GM19468 (cell line): ENCODE measurements around the gene HTT.

Source experiments
- ATAC-seq: cut with Tn5 transposase; IDR thresholded peaks from one replicate; pipeline ENCODE4 v1.9.1; 2021; ENCODE audit warnings: mild to moderate bottlenecking, moderate library complexity, moderate number of reproducible peaks; ENCODE audit not compliant: unreplicated experiment; ENCODE audit errors: extremely low read depth

The HTT gene

DNA sequence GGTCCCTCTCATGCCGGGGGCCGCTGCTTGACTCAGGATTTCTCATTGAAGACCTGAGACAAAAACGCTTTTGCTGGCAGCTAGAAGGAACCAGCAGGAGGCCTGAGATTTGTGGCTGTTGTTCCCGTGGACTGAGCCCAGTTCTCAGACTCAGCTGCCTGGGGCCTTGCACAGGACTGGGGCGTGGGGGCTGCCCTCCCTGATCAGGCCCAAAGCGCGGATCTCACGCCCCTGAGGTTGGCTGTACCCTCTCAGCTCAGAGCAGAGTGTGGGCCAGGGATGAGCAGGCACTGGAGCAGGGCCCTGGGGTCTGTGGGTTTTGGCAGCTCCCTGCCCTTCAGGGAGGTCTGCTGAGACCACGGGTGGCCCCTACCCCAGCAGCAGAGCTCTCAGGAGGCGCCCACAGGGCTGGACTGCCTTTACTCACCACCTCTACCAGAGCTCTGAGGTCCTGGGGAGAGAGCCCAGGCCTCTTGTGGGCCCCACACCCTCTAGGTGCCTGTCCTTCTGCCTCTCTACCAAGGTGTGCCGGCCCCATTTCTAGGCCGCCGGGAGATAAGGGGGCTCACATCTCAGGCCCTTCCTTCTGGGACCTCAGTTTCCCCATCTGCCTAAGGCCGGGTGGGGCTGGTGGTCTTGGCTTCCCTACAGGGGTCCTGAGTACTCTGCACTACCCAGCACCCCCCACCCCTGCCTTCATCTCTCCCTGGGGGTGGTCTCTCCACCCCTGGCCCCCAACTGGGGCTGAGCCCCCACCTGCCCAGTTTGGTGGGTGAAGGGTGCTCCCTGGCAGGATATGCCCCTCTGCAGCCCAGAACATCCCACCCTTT is 180.0 kb downstream of the HTT start:
- ATAC-seq: no peak

- no peak for ATAC-seq
Measured at GRCh38 chr4:3255611-3256186, 181.2 kb downstream of the HTT start.

- ATAC-seq: no peak
Measured at GRCh38 chr4:3256230-3257102, 182.0 kb downstream of the HTT start.

DNA sequence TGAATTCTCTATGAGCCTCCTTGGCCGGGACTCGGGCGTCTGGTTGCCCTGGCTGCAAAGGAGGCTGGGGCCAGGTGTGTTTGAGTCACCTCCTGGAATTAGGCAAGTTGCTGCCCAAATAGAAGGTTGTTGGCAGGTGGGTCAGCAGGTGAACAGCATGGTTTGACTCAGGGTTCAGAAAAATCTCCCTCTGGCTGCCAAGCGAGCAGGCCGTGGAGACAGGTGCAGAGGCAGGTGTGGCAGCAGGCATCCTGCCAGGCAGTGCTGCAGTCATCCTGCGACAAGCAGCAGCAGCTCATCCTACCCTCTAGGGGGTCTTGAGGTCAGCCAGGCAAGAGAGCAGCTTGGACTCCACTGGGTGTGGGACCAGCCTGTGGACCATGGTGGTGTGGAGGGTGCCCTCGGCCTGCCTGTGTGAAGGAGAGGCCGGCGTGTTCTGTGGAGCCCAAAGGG is 182.6 kb downstream of the HTT start:
- no peak for ATAC-seq

DNA sequence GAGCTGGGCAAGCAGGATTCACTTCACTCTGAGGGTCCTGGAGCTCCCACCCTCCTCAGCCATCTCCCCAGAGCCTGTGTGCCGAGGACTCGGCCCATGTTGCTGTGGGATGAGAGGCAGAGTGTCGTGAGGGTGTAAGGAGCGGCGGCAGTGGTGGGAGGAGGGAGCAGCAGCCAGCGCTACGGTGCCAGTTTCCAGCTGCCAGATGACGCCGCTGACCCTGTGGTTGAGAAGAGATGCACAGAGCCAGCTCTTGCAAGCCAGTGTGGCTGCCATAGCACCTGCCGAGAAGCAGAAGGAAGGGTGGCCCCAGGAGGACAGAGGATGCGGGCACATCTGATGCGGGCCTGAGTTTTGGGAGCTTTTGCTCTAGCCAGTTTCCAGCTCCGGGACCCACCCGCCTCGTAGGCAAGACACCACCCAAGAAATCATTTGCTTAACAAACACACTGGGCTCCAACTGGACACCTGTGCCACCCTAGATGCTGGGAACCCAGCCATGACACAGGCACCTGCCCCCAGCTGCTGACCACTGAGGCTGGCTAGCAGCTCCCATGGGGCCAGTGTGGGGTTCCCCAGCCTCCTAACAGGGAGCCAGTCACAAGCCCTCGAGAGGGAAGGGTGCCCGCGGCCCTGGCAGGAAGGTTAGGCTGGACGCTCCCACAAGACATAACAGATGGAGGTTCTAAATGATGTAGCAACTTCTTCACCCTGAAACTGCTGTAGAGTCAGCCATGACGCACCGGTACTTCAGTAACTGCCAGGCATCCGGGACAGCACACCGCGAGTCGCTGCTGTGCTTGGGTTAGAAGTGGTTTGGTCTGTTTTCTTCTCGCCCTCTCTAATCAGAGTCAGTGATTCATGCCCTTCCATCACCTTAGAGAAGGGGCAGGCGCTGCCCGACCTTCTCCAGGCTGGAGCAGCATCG is 183.3 kb downstream of the HTT start:
- no peak for ATAC-seq

DNA sequence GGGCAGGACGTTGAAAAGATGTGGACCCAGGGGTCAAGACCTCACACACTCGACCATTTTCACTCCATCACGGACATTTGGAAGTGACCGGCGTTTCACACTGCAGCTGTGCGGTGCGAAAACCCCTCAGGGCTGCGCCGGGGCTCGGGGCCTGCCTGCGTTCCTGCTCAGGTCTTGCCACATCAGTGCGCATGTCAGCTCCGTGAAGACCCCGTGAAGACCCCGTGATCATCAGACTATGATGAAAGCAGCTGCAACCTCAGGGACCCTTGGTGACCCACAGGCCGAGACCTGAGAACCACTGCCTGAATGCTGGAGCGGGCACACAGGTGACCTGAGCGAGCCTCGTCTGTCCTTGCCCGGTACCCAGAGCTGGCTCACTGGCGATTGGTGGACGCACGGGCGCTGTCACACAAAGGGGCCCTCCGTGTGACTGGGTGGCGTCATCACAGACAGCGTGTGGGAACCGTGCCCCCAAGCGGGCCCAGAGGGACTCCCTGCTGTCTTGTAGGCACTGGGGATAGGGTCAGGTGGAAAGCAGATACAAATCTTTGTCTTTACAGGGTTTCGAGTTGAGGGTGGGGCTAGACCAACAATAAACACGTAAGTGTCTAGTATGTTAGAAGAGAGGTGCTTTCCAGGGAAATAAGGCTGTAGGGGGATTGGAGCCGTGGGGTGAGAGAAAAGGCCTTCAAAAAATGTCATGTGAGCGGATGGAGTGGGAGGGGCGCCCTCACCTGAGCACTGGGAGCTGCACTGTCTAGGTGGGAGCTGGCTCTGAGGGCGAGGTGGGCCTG is 187.1 kb downstream of the HTT start:
- no peak for ATAC-seq

GRCh38 chr4:3262208-3263052 is 187.9 kb downstream of the HTT start:
- ATAC-seq: no peak

DNA sequence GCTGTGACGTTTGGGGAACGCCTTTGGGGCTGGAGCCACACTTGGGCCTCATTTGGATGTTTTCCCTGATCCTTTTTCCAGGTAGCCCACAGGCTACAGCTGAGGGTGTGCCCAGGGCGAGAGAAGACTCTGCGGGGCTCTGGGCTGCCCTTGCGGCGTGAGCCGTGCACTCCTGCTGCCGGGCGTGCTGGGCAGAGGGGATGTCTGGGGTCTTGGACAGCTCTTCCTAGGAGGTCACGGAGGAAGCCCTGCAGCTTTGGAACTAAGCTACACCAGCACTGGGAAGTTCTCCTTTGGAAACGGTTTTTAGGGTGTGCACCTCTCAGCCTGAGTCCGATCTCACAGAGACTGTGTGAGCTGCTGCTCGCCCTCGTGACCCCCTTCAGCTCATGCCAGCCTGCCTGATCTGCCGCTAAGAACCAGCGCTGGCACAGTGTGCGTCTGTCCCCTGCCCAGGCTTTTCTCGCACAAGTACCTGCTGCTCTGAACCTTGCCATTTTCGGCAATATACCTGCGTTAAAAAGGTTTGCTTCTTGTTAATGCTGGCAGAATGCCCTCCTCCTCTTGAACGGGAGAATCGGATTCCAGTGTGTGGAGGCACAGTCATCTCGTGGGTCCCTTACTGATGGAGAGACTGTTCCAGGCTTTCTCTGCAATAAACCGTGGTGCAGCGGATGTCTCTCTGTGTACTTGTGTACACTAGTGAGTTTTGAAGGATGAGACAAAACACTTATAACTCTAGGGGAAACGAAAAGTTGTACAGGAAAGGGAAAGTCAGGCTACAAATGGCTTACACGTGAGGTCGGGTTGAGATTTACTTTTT is 188.8 kb downstream of the HTT start:
- no peak for ATAC-seq

DNA sequence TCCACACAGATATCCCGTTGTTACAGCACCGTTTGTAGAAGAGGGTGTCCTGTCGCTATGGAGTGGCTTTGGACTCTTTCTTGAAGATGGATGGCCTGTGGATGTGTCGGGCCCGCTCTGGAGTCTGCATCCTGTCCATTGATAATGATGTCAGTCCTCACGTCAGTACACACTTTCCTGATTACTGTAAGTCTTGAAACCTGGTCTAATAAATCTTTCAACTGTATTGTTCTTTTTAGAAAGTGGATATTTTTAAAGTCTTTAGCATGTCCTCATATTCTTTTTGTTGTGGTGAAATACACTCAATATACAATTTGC is 189.4 kb downstream of the HTT start:
- ATAC-seq: no peak

GRCh38 chr4:3266076-3266475 is 191.6 kb downstream of the HTT start:
- ATAC-seq: no peak

GRCh38 chr4:3267576-3268394 is 193.3 kb downstream of the HTT start:
- no peak for ATAC-seq

GRCh38 chr4:3268395-3269104 is 194.1 kb downstream of the HTT start:
- no peak for ATAC-seq

DNA sequence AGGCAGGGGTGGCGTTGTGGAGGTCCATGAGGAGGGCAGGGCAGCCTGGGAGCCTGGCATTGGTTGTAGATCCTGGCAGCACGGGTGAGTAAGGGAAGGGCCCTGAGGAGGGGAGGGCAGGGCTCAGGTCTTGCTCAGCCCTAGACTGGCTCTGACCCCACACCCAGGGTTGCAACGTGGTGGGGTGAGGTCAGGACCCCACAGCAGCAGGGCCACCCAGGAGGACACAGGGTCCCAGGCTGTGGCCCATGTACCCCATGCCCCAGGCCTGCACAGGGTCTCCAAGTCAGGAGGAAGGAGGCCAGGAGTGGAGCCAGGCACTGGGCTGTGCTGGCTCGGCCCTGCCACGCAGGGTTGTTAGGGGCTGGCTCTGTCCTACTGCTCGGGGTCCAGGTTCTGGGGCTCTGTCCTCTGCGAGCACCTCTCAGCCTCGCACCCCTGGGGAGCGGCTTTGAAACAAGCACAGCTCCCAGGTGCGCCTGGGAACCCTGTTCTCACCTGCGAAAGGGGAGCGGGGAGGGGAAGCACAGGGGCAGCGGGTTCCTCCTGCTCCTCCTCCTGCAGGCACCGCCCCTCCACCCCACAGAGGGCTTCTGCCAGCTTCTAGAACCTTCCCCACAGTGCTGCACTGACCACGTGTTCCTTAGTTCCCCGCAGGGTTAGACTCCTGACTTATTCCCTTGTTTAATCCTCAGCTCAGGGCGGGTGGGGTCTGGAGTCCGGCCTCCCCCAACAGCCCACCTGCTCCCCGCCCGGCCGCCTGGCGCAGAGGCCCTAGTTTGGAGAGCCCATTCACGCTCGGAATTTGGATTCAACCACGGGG is 194.8 kb downstream of the HTT start:
- no peak for ATAC-seq

DNA sequence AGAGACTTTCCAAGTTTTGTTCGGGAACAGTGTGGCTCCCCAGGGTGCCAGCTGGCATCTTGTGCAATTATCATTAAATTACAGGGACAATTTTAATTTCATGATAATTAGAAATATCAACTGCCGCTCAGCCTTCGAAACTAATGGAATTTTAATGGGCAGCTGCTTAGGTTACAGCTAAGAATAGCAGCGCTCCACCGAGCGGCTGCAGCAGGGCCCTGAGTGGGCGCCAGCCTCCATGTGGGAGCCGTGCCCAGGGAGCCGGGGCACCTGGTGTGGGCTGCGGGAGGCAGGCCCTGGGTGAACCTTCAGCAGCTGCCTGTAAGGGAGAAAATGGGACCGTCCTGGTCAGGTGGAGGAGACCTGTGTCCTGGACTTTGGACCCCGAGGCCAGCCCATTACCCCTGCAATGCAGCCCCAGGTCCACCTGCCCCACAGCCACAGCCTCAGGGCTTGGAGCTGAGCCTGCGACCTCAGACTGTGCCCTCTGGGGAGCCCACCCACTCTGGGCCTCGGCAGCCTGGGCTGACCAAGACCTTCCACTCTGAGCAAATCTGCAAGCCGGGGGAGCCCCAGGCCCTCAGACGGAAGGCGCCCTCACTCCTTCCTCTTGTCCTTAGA is 195.6 kb downstream of the HTT start:
- no peak for ATAC-seq

- no peak for ATAC-seq
Measured at GRCh38 chr4:3271131-3271530, 196.7 kb downstream of the HTT start.
